ENCODE results near the gene DLGAP1.

The DLGAP1 gene

GRCh38 chr18:3873698-3874097 is 581.4 kb downstream of the DLGAP1 start:
- DNase-seq (ENCODE audit: low spot score) = no peak
- no peak for TF ChIP-seq CTCF (IDR thresholded peaks at IDR 0.05)
- H3K27ac ChIP-seq = no peak overlapping the region
- H3K4me3 ChIP-seq = peak overlapping the region; percentile 40

- Histone ChIP-seq H3K4me3 (no peak overlapping the region), H3K27ac (no peak overlapping the region)
- TF ChIP-seq CTCF (IDR thresholded peaks at IDR 0.05) = no peak
- DNase-seq (ENCODE audit: low spot score) = no peak
These were observed 581.9 kb downstream of the DLGAP1 start for GRCh38 chr18:3873211-3873610.

GRCh38 chr18:3872641-3873040 is 582.5 kb downstream of the DLGAP1 start:
- DNase-seq (ENCODE audit: low spot score) = no peak
- H3K27ac ChIP-seq = no peak overlapping the region
- H3K4me3 ChIP-seq = no peak overlapping the region
- no peak for TF ChIP-seq CTCF (IDR thresholded peaks at IDR 0.05)

GRCh38 chr18:3871687-3872086 is 583.4 kb downstream of the DLGAP1 start:
- DNase-seq (ENCODE audit: low spot score) = no peak
- H3K27ac ChIP-seq = no peak overlapping the region
- H3K4me3 ChIP-seq = no peak overlapping the region
- TF ChIP-seq CTCF (IDR thresholded peaks at IDR 0.05) = no peak

GRCh38 chr18:3870914-3871313 is 584.2 kb downstream of the DLGAP1 start:
- H3K27ac ChIP-seq = no peak overlapping the region
- DNase-seq (ENCODE audit: low spot score) = no peak

GRCh38 chr18:3869848-3870247 is 585.3 kb downstream of the DLGAP1 start:
- H3K27ac ChIP-seq = no peak overlapping the region
- no peak for TF ChIP-seq CTCF (IDR thresholded peaks at IDR 0.05)
- H3K4me3 ChIP-seq = no peak overlapping the region
- no peak for DNase-seq (ENCODE audit: low spot score)

More at GRCh38 chr18:3870914-3871313, 584.2 kb downstream of the DLGAP1 start:
- TF ChIP-seq CTCF (IDR thresholded peaks at IDR 0.05) = no peak
- no peak overlapping the region for H3K4me3 ChIP-seq

GRCh38 chr18:3867864-3868311 is 587.2 kb downstream of the DLGAP1 start:
- Histone ChIP-seq H3K27ac (no peak overlapping the region), H3K4me3 (no peak overlapping the region)
- DNase-seq (ENCODE audit: low spot score) = no peak
- no peak for TF ChIP-seq CTCF (IDR thresholded peaks at IDR 0.05)
